IMR-90 (cell line): ENCODE measurements around the gene MAML2. TPM values are rescaled to one million over a fixed set of nuclear protein-coding genes. Genes with fewer than 3 reads are reported as not detected.
A peak's percentile ranks its signal among the peaks of the same experiment; 100 is the strongest.

Experiments used
- ATAC-seq: fragments of 200-7000 bp; cut with Tn5 transposase; 2 replicates; pipeline ENCODE4 v1.9.1; 2020; ENCODE audit warnings: low read depth, mild to moderate bottlenecking, moderate library complexity
- BruUV-seq: library from RNA; stranded (reverse); fragments of 400-500 nt; replicated peaks from 2 replicates; lab custom pipeline; 2021; lab: Mats Ljungman, UMichigan
- CTCF ChIA-PET: fragments of 300-600 bp; formaldehyde crosslinking; extraction: SDS; loops from one replicate; lab custom pipeline; 2021; ENCODE audit warnings: antibody characterized with exemption; lab: Yijun Ruan, JAX
- POLR2A ChIA-PET: fragments of 300-600 bp; sonication (Branson Sonifier 250); formaldehyde crosslinking; loops from one replicate; lab custom pipeline; 2022; ENCODE audit warnings: antibody characterized with exemption; ENCODE audit not compliant: unreplicated experiment; lab: Charles Lee
- DNase-seq: peaks from one replicate; pipeline ENCODE4 v3.0.0; 2013
- H2AFZ ChIP-seq: replicated peaks from 2 replicates; pipeline ENCODE3; 2013; ENCODE audit warnings: low read length, mild to moderate bottlenecking; ENCODE audit not compliant: poor library complexity
- H2AK5ac ChIP-seq: 2 replicates; pipeline ENCODE4 v1.6.1; 2013; ENCODE audit warnings: low read depth, low read length, inconsistent platforms
- H2AK9ac ChIP-seq: replicated peaks from 2 replicates; pipeline ENCODE3; 2013; ENCODE audit warnings: mild to moderate bottlenecking, low read depth, low read length, moderate library complexity; ENCODE audit not compliant: poor library complexity
- H2BK120ac ChIP-seq: 2 replicates; pipeline ENCODE4 v1.6.1; 2013; ENCODE audit warnings: low read depth, low read length, inconsistent platforms
- H2BK15ac ChIP-seq: 3 replicates; pipeline ENCODE4 v1.6.1; 2013; ENCODE audit warnings: low read depth, low read length, inconsistent platforms
- H2BK20ac ChIP-seq: 2 replicates; pipeline ENCODE4 v1.6.1; 2013; ENCODE audit warnings: low read depth, mild to moderate bottlenecking, inconsistent platforms, low read length, moderate library complexity
- H2BK5ac ChIP-seq: 2 replicates; pipeline ENCODE4 v1.6.1; 2013; ENCODE audit warnings: mild to moderate bottlenecking, low read depth, low read length, inconsistent platforms; ENCODE audit not compliant: poor library complexity, severe bottlenecking
- H3K14ac ChIP-seq: replicated peaks from 2 replicates; pipeline ENCODE4 v1.6.1; 2013; ENCODE audit warnings: low read depth, low read length, inconsistent platforms
- H3K18ac ChIP-seq: 2 replicates; pipeline ENCODE4 v1.6.1; 2013; ENCODE audit warnings: low read depth, low read length, control low read depth
- H3K23ac ChIP-seq: 2 replicates; pipeline ENCODE4 v1.6.1; 2013; ENCODE audit warnings: low read depth, low read length, inconsistent platforms
- H3K27ac ChIP-seq: 2 replicates; pipeline ENCODE4 v1.5.1; 2013; ENCODE audit warnings: mild to moderate bottlenecking, control low read depth, low read length; ENCODE audit not compliant: insufficient read depth
- H3K27me3 ChIP-seq: 2 replicates; pipeline ENCODE4 v1.6.1; 2013; ENCODE audit warnings: low read length; ENCODE audit not compliant: control insufficient read depth, insufficient read depth
- H3K36me3 ChIP-seq: 2 replicates; pipeline ENCODE4 v1.6.1; 2013; ENCODE audit warnings: low read length, mixed read lengths; ENCODE audit not compliant: control insufficient read depth, insufficient read depth
- H3K4ac ChIP-seq: 2 replicates; pipeline ENCODE4 v1.6.1; 2013; ENCODE audit warnings: low read depth, low read length, inconsistent platforms
- H3K4me1 ChIP-seq: 2 replicates; pipeline ENCODE4 v1.6.1; 2013; ENCODE audit warnings: low read length, mixed read lengths; ENCODE audit not compliant: control insufficient read depth, insufficient read depth
- H3K4me2 ChIP-seq: 2 replicates; pipeline ENCODE4 v1.6.1; 2013; ENCODE audit warnings: low read depth, mild to moderate bottlenecking, control low read depth, low read length, moderate library complexity
- H3K4me3 ChIP-seq: 2 replicates; pipeline ENCODE4 v1.5.1; 2013; ENCODE audit warnings: low read depth, mild to moderate bottlenecking, control low read depth, low read length, moderate library complexity; ENCODE audit not compliant: insufficient read depth
- H3K56ac ChIP-seq: 2 replicates; pipeline ENCODE4 v1.6.1; 2013; ENCODE audit warnings: low read length, inconsistent platforms; ENCODE audit not compliant: insufficient read depth; ENCODE audit errors: extremely low read depth
- H3K79me1 ChIP-seq, 2 experiments: 2 replicates each; pipeline ENCODE4 v1.6.1; 2013; ENCODE audit warnings: low read length in 2 of 2, inconsistent platforms in 1 of 2, low read depth in 1 of 2
- H3K9ac ChIP-seq: 2 replicates; pipeline ENCODE4 v1.6.1; 2013; ENCODE audit warnings: low read depth, low read length, control low read depth
- H3K9me1 ChIP-seq: 2 replicates; pipeline ENCODE4 v1.6.1; 2013; ENCODE audit warnings: low read length, inconsistent platforms; ENCODE audit not compliant: insufficient read depth
- H3K9me3 ChIP-seq: 2 replicates; pipeline ENCODE4 v1.6.1; 2013; ENCODE audit warnings: low read length; ENCODE audit not compliant: control insufficient read depth, insufficient read depth
- H4K20me1 ChIP-seq: 2 replicates; pipeline ENCODE4 v1.6.1; 2013; ENCODE audit warnings: low read length, inconsistent platforms; ENCODE audit not compliant: insufficient read depth
- H4K5ac ChIP-seq: 2 replicates; pipeline ENCODE4 v1.6.1; 2013; ENCODE audit warnings: mild to moderate bottlenecking, low read depth, low read length, control low read depth
- H4K8ac ChIP-seq, 2 experiments: 2 replicates each; pipeline ENCODE4 v1.6.1; 2013; ENCODE audit warnings: low read depth in 2 of 2, low read length in 2 of 2, control low read depth in 1 of 2, inconsistent platforms in 1 of 2
- H4K91ac ChIP-seq: 2 replicates; pipeline ENCODE4 v1.6.1; 2013; ENCODE audit warnings: low read depth, low read length, inconsistent platforms; ENCODE audit not compliant: insufficient read depth
- CEBPB ChIP-seq: IDR thresholded peaks from 2 replicates; pipeline ENCODE4 v1.6.1; 2012; ENCODE audit warnings: low read depth, low read length, improper control_type of control experiment
- MAZ ChIP-seq: IDR thresholded peaks from 2 replicates; pipeline ENCODE4 v1.6.1; 2012; ENCODE audit warnings: low read depth, mild to moderate bottlenecking, low read length, improper control_type of control experiment, moderate library complexity, borderline replicate concordance
- WGBS, 2 experiments: methylation state at CpG; one replicate each; pipeline versions ENCODE4 v1.1.5 to v1.1.7; 2013; ENCODE audit warnings: missing lambda C conversion rate in 2 of 2; ENCODE audit not compliant: insufficient read length in 1 of 2; ENCODE audit errors: extremely low coverage in 2 of 2; 5-methylcytosine and 5-hydroxymethylcytosine counted together
- dilution Hi-C: fragments of 300-500 bp; cut with HindIII; formaldehyde crosslinking; loops from one replicate; pipeline ENCODE4 v1.14.3; 2018; ENCODE audit warnings: low sequenced_read_pairs; ENCODE audit not compliant: unreplicated experiment
- in situ Hi-C: fragments of 300-500 bp; cut with MboI; formaldehyde crosslinking; loops from 3 replicates; pipeline ENCODE4 v1.14.3; 2019; ENCODE audit warnings: low sequenced_read_pairs, inconsistent platforms, mixed read lengths
- intact Hi-C: fragments of 100-400 bp; cut with micrococcal nuclease; formaldehyde crosslinking; loops from 2 replicates; pipeline ENCODE4 v1.10.0; 2022
- polyA plus RNA-seq, 3 experiments: library from polyadenylated mRNA; depleted of rRNA; stranded (reverse); fragments of >200 nt; gene quantifications; 2 replicates each; pipeline ENCODE4 v1.2.3, GENCODE V29; 2012; ENCODE audit warnings: low replicate concordance in 1 of 3
- total RNA-seq: library from RNA; depleted of rRNA; stranded (reverse); fragments of >200 nt; gene quantifications from 2 replicates; pipeline ENCODE4 v1.2.3, GENCODE V29; 2012

The MAML2 gene
- total and polyA plus RNA-seq, 2 of the 4 experiments (the other 2 are of a cell fraction) = 15.0 to 19.5 TPM

GRCh38 chr11:96254854-96255253 lies 88.1 kb downstream of the MAML2 start:
- H3K27me3 ChIP-seq = no peaks in the 10 kb centered on the region
- WGBS, 2 experiments = no CpG with 5 or more reads among the region's 8 CpGs
- TF ChIP-seq CEBPB (peak; percentile 49), MAZ (no peak)
- no peak overlapping the region for H3K9ac ChIP-seq
- no peaks in the 10 kb centered on the region for H4K20me1 ChIP-seq
- DNase-seq (no peak), ATAC-seq (no peak)
- peak overlapping the region; percentile 25; the same call in 1 of the 2 replicates for H3K4ac ChIP-seq
- no peak overlapping the region for H3K14ac ChIP-seq
- no peaks in the 10 kb centered on the region; the same call in 1 of the 2 replicates for H3K36me3 ChIP-seq
- H3K79me1 ChIP-seq = peaks cover 37 to 83% of the 10 kb centered on the region in 2 experiments
- H3K23ac ChIP-seq = peak overlapping the region; percentile 49; the same call in 1 of the 2 replicates
- intact Hi-C loops (loop anchor here (5.0 kb wide), 1 partner anchor 87 kb away; the partner anchor contains the start of gene MAML2), in situ Hi-C loops (no loop called here), dilution Hi-C loops (no loop called here)
- no peak overlapping the region for H4K8ac ChIP-seq
- H4K91ac ChIP-seq = no peak overlapping the region
- no peak overlapping the region for H3K4me2 ChIP-seq
- no peaks in the 10 kb centered on the region for H3K9me3 ChIP-seq
- peak overlapping the region; percentile 57; the same call in 1 of the 2 replicates for H2BK120ac ChIP-seq
- no peak overlapping the region for H3K56ac ChIP-seq
- H3K4me3 ChIP-seq = no peak overlapping the region
- no TSS peak for BruUV-seq
- H3K9me1 ChIP-seq = peaks cover 11% of the 10 kb centered on the region
- peaks cover 17% of the 10 kb centered on the region for H3K4me1 ChIP-seq
- ChIA-PET POLR2A (no interaction called here), CTCF (no interaction called here)
- H2BK20ac ChIP-seq = no peak overlapping the region
- no peak overlapping the region for H2AFZ ChIP-seq
- H2AK9ac ChIP-seq = no peak overlapping the region
- H3K18ac ChIP-seq = no peak overlapping the region
- no peak overlapping the region for H3K27ac ChIP-seq
- no peak overlapping the region for H4K5ac ChIP-seq
- H2BK15ac ChIP-seq = no peak overlapping the region
- H2BK5ac ChIP-seq = peak overlapping the region; percentile 65
- 0 out of 2 replicates have a peak overlapping the region, but pooled peaks have one; percentile 16 for H2AK5ac ChIP-seq
